K562 (cell line): ENCODE measurements around the gene MGRN1. TPM values are rescaled to one million over a fixed set of nuclear protein-coding genes. Genes with fewer than 3 reads are reported as not detected.
A peak's percentile ranks its signal among the peaks of the same experiment; 100 is the strongest.

Source experiments
- CREB1 ChIP-seq, 2 experiments: sonication (generic) in 1 of 2; formaldehyde crosslinking in 1 of 2; IDR thresholded peaks; 2 replicates each; pipeline versions ENCODE4 v1.6.1 to v1.8.0; 2012 to 2022; ENCODE audit warnings: inconsistent platforms in 1 of 2, mild to moderate bottlenecking in 1 of 2, missing genetic modification reagents in 1 of 2, moderate library complexity in 1 of 2
- CREB3L1 ChIP-seq: fragments of 450-650 bp; IDR thresholded peaks from 2 replicates; pipeline ENCODE4 v1.6.1; 2014; ENCODE audit warnings: low read depth, mild to moderate bottlenecking, moderate library complexity, borderline replicate concordance
- CSDE1 ChIP-seq, 2 experiments: fragments of 450-650 bp; IDR thresholded peaks; 2 replicates each; pipeline ENCODE4 v1.6.1; 2016; ENCODE audit warnings: mild to moderate bottlenecking in 1 of 2
- DNMT1 ChIP-seq: fragments of 450-650 bp; IDR thresholded peaks from 2 replicates; pipeline ENCODE4 v1.6.1; 2016; ENCODE audit warnings: antibody characterized with exemption, mild to moderate bottlenecking
- HSF4 ChIP-seq: fragments of 250-450 bp; sonication (Bioruptor Pico); IDR thresholded peaks from 2 replicates; pipeline ENCODE4 v2.1.2; 2022; ENCODE audit warnings: mild to moderate bottlenecking, moderate library complexity, borderline replicate concordance
- KLF13 ChIP-seq: fragments of 450-650 bp; IDR thresholded peaks from 2 replicates; pipeline ENCODE4 v1.6.1; 2016; ENCODE audit warnings: missing genetic modification characterization, low read depth, mild to moderate bottlenecking, missing compliant biosample characterization, moderate library complexity, borderline replicate concordance
- L3MBTL2 ChIP-seq: fragments of 450-650 bp; IDR thresholded peaks from 2 replicates; pipeline ENCODE4 v1.6.1; 2016; ENCODE audit warnings: mild to moderate bottlenecking, moderate library complexity
- LARP7 ChIP-seq: fragments of 450-650 bp; IDR thresholded peaks from 2 replicates; pipeline ENCODE4 v1.6.1; 2016
- PHF20 ChIP-seq: fragments of 450-650 bp; IDR thresholded peaks from 2 replicates; pipeline ENCODE4 v1.6.1; 2018; ENCODE audit not compliant: partially characterized antibody
- POLR2AphosphoS2 ChIP-seq: IDR thresholded peaks from 2 replicates; pipeline ENCODE4 v1.6.1; 2012; ENCODE audit warnings: low read length, improper control_type of control experiment
- POLR2AphosphoS5 ChIP-seq: IDR thresholded peaks from 2 replicates; pipeline ENCODE4 v1.6.1; 2011; ENCODE audit warnings: mild to moderate bottlenecking, low read depth, low read length, moderate library complexity; ENCODE audit not compliant: control insufficient read depth, insufficient read depth
- SP2 ChIP-seq: IDR thresholded peaks from 2 replicates; pipeline ENCODE4 v1.6.1; 2011; ENCODE audit warnings: mild to moderate bottlenecking, low read depth, low read length, moderate library complexity; ENCODE audit not compliant: poor library complexity, severe bottlenecking; ENCODE audit errors: extremely low read depth
- YY1 ChIP-seq, 3 experiments: IDR thresholded peaks; 2 replicates each; pipeline ENCODE4 v1.6.1; 2011; ENCODE audit warnings: low read length in 2 of 3, mild to moderate bottlenecking in 2 of 3, moderate library complexity in 2 of 3, borderline replicate concordance in 1 of 3, control low read depth in 1 of 3, low read depth in 1 of 3; ENCODE audit not compliant: insufficient read depth in 3 of 3, insufficient replicate concordance in 2 of 3, control insufficient read depth in 1 of 3, insufficient read length in 1 of 3; ENCODE audit errors: extremely low read depth in 1 of 3
- ZKSCAN8 ChIP-seq: fragments of 200-800 bp; sonication (Bioruptor generic); IDR thresholded peaks from 2 replicates; pipeline ENCODE4 v1.6.1; 2016; ENCODE audit warnings: missing genetic modification characterization, missing compliant biosample characterization
- ZNF121 ChIP-seq: sonication (generic); formaldehyde crosslinking; conservative IDR thresholded peaks from 2 replicates; pipeline ENCODE4 v1.8.0; 2022; ENCODE audit warnings: missing genetic modification reagents
- ZNF354B ChIP-seq: fragments of 250-450 bp; sonication (Bioruptor Pico); IDR thresholded peaks from 2 replicates; pipeline ENCODE4 v1.4.0; 2020
- ZNF408 ChIP-seq: fragments of 250-450 bp; sonication (Bioruptor Pico); IDR thresholded peaks from 2 replicates; pipeline ENCODE4 v1.4.0; 2020; ENCODE audit warnings: low read depth, mild to moderate bottlenecking, moderate library complexity
- polyA plus RNA-seq, 8 experiments: library from polyadenylated mRNA; depleted of rRNA in 4 of 8; stranded (reverse) in 5 of 8; unstranded in 3 of 8; fragments of >200 nt; fragmentation: Nextera tagmentation in 2 of 8; fragmentation: Illumina TruSeq in 1 of 8; extraction: Ambion mirVana in 2 of 8; extraction: Trizol in 1 of 8; gene quantifications; 2 replicates each; pipeline versions ENCODE4 v1.2.1 to v1.2.3, GENCODE V29; 2011 to 2014; ENCODE audit warnings: inconsistent platforms in 1 of 8, missing spikeins in 1 of 8
- total RNA-seq, 7 experiments: library from RNA; depleted of rRNA in 6 of 7; stranded (reverse); fragments of >200 nt in 6 of 7; fragmentation: Illumina TruSeq in 2 of 7; extraction: Trizol in 2 of 7; gene quantifications; 2 replicates each; pipeline versions ENCODE4 v1.2.1 to v1.2.3, GENCODE V29; 2011 to 2021; ENCODE audit warnings: low replicate concordance in 1 of 7
- TF ChIP-seq, protein P1 (sequence below): fragments of 250-450 bp; sonication (Bioruptor Pico); IDR thresholded peaks from 2 replicates; pipeline ENCODE4 v1.9.0; 2021; ENCODE audit warnings: mild to moderate bottlenecking, inconsistent platforms
- TF ChIP-seq, protein P2 (sequence below): fragments of 250-450 bp; sonication (Bioruptor Pico); IDR thresholded peaks from 2 replicates; pipeline ENCODE4 v1.4.0; 2020; ENCODE audit warnings: mild to moderate bottlenecking
- TF ChIP-seq, protein P3 (sequence below): fragments of 450-650 bp; IDR thresholded peaks from 2 replicates; pipeline ENCODE4 v1.6.1; 2016

Gene MGRN1
- total and polyA plus RNA-seq, 9 of the 15 experiments (the other 6 are each of a cell fraction or from before 2014, with no cell fraction given): 0.15 to 37.9 (median 6.0) TPM

DNA sequence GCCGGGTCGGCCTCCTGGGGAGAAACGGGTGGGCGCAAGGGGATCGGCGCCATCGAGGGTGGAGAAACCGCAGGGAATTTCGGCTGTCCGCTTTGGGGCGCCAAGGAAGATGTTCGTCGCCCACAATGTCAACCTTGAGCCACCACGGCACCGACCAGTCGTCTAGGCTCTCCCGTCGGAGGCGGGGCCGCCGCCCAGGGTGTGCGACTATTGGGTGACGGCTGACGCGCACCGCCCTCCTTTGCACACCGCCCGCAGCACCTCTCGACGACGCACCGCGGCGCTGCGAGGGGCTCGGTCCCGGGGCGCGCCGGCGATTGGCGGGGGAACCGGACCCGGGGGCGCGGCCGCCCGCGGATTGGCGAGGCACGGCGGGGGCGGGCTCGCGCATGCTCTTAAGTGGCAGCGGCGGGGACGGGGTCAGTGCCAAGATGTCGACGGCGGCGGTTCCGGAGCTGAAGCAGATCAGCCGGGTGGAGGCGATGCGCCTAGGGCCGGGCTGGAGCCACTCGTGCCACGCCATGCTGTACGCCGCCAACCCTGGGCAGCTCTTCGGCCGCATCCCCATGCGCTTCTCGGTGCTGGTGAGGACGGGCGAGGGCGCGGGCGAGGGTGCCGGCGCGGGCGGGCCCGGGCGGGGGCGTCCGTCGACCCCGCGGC lies 68.8 kb downstream of the MGRN1 start, which contains the start of gene NUDT16L1 (continued):
- peak; percentile 13 to 86 (median 69) for TF ChIP-seq YY1 (IDR thresholded peaks at IDR 0.05; ENCODE audit: borderline replicate concordance in 1 of 3, control insufficient read depth in 1 of 3, extremely low read depth in 1 of 3, insufficient read depth in 3 of 3, insufficient read length in 1 of 3, insufficient replicate concordance in 2 of 3, low read depth in 1 of 3, low read length in 2 of 3)
- no peak for TF ChIP-seq ZKSCAN8 (CRISPR knock-in tag)
- TF ChIP-seq KLF13 (tag): 0 out of 2 replicates have a peak, but pooled peaks have one; percentile 15
- no peak for TF ChIP-seq DNMT1
- TF ChIP-seq POLR2AphosphoS5: 0 out of 2 replicates have a peak, but pooled peaks have one; percentile 34
- TF ChIP-seq, protein P1, sequence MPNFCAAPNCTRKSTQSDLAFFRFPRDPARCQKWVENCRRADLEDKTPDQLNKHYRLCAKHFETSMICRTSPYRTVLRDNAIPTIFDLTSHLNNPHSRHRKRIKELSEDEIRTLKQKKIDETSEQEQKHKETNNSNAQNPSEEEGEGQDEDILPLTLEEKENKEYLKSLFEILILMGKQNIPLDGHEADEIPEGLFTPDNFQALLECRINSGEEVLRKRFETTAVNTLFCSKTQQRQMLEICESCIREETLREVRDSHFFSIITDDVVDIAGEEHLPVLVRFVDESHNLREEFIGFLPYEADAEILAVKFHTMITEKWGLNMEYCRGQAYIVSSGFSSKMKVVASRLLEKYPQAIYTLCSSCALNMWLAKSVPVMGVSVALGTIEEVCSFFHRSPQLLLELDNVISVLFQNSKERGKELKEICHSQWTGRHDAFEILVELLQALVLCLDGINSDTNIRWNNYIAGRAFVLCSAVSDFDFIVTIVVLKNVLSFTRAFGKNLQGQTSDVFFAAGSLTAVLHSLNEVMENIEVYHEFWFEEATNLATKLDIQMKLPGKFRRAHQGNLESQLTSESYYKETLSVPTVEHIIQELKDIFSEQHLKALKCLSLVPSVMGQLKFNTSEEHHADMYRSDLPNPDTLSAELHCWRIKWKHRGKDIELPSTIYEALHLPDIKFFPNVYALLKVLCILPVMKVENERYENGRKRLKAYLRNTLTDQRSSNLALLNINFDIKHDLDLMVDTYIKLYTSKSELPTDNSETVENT (CRISPR knock-in tag): peak; percentile 17; the same call in 1 of the 2 replicates
- no peak for TF ChIP-seq ZNF121 (CRISPR knock-in tag)
- no peak for TF ChIP-seq ZNF354B (CRISPR knock-in tag)
- peak; percentile 80 for TF ChIP-seq L3MBTL2
- TF ChIP-seq LARP7: no peak
- no peak for TF ChIP-seq HSF4 (CRISPR knock-in tag)
- TF ChIP-seq POLR2AphosphoS2: peak; percentile 71; the same call in 1 of the 2 replicates
- TF ChIP-seq, protein P2, sequence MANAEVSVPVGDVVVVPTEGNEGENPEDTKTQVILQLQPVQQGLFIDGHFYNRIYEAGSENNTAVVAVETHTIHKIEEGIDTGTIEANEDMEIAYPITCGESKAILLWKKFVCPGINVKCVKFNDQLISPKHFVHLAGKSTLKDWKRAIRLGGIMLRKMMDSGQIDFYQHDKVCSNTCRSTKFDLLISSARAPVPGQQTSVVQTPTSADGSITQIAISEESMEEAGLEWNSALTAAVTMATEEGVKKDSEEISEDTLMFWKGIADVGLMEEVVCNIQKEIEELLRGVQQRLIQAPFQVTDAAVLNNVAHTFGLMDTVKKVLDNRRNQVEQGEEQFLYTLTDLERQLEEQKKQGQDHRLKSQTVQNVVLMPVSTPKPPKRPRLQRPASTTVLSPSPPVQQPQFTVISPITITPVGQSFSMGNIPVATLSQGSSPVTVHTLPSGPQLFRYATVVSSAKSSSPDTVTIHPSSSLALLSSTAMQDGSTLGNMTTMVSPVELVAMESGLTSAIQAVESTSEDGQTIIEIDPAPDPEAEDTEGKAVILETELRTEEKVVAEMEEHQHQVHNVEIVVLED: peak; percentile 60; the same call in 1 of the 2 replicates
- peak; percentile 66; the same call in 1 of the 2 replicates for TF ChIP-seq CREB1 (IDR thresholded peaks at IDR 0.05)
- peak; percentile 78 for TF ChIP-seq CREB1 (CRISPR knock-in tag; IDR thresholded peaks at IDR 0.05)
- TF ChIP-seq SP2: peak; percentile 71
- TF ChIP-seq ZNF408 (CRISPR knock-in tag): no peak
- TF ChIP-seq CSDE1 (IDR thresholded peaks at IDR 0.05): no peak
- TF ChIP-seq, protein P3, sequence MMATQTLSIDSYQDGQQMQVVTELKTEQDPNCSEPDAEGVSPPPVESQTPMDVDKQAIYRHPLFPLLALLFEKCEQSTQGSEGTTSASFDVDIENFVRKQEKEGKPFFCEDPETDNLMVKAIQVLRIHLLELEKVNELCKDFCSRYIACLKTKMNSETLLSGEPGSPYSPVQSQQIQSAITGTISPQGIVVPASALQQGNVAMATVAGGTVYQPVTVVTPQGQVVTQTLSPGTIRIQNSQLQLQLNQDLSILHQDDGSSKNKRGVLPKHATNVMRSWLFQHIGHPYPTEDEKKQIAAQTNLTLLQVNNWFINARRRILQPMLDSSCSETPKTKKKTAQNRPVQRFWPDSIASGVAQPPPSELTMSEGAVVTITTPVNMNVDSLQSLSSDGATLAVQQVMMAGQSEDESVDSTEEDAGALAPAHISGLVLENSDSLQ: peak; percentile 76
- TF ChIP-seq PHF20: peak; percentile 46
- 0 out of 2 replicates have a peak, but pooled peaks have one; percentile 25 for TF ChIP-seq CREB3L1
